ENCODE measurements around the gene ABTB2.
"Not testable (repeated sequence)": the region's sequence is repeated elsewhere in the genome, so short reads cannot be mapped to it uniquely, and the experiment has no call there.

ABTB2 gene

GRCh38 chr11:34182425-34182824, 175.4 kb downstream of the ABTB2 start:
- no peak for DNase-seq

- no peak for DNase-seq
These were observed 175.9 kb downstream of the ABTB2 start for GRCh38 chr11:34181856-34182405.

DNA sequence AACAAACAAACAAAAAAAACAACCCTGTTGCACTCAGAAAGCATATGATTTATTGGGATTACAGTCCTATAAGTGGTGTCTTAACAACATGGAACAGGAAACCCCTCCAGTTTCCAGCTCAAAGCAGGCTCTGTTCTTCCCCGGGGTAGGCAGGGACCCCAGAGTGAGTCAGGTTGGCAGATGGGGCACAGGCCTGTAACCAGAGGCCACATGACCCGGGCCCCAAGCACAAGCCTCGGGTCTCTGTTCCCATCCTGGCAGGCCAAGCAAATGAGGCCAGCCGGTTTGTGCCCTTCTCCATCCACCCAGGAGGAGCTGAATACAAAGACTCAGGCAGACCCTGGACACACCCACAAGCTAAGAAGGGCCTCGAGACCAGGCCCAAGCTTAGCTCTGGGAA, 176.6 kb downstream of the ABTB2 start:
- DNase-seq, result no peak

- DNase-seq, result not testable (repeated sequence)
These were observed 177.0 kb downstream of the ABTB2 start for GRCh38 chr11:34180814-34181165.

DNA sequence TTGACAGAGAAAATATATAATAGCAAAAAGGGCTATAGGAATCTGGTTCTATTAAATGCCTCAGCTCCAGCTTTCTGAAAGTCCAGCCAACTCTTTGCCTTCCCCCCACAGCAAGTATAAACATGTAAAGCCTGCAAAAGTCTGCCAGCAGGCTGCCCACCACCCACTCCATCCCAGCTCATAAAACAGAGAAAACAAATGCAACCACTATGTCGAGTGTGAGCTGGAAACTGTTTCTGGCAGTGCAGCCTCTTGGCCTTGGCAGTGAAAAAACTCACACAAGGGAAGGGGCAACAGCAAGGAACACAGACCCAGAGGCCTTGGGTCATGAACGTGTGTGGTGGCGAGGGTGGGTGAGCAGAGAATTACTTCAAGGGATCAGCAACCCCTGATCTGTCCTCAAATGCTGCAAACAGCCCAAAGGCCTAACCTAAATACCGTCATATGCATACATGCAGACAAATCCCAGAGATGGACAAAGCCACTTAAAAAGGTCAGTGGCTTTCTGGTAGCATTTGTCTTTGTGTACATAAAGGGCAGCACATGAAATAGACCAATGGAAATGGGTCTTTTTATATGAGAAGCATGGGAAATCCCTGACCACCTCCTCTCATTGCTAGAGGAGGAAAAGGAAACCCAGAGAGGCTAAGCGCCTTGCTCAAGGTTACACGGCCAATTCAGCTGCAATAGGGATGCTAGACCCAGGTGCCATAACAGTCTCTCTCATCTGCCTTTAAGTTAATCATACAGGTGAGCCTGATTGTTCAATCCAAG, 177.6 kb downstream of the ABTB2 start:
- DNase-seq, result no peak

DNA sequence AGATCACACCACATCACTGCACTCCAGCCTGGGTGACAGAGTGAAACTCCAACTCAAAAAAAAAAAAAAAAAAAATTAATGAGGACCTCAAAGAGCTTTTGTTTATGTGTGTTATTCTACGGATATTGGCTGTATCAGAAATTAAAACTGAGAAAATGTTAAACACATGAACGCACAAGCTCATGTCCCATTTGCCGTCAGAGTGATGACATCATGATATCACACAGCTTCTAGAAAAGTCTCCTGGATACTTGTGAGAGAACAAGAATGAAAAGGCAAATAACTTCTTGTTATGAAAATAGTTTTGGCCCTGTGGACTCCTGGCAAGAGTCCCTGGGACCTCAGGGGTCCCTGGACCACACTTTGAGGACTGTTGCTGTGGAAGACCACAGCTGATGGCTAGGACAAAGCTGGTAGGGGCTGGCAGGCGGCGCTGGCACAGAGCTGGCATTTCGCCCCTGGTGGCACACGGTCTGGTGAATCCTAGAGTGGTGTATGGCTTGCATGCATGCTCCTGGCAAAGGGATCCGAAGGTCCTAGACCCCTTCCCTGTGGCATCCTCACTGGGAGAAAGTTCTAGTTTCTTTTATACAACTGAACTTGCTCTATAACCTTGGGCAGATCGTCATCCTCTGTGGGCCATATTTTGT, 178.7 kb downstream of the ABTB2 start:
- DNase-seq, result no peak

DNA sequence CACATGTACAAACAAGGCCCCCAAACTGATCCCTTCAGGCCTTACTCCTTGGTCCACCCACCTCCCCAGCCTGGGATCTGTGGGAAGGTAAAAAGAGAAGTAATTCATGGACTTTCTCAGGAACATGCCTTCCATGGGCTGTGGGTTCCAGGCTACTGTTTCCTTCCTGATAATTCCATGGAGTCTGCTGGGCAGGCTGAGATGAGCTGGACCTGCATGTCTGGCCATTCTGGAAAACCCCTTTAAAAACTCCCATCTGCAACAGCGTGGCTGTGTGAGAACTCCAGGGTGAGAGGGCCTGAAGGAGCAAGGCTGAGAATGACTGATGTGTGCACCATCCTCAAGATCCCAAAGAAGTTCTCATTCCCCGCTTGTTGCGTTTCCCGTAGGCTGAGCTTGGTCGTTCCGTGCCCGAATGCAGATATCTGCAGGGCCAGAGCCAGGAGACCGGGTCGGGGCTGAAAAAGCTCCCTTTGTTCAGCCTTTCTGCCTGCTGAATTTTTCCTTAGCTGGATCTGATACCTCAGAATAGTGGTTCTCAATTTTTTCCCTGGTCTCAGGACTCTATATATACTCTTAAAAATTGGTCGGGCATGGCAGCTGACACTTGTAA, 179.5 kb downstream of the ABTB2 start:
- DNase-seq, result no peak

- peak in 1 of 2 experiments; percentile 28 for DNase-seq
These were observed 181.0 kb downstream of the ABTB2 start for GRCh38 chr11:34176751-34177209.

GRCh38 chr11:34175284-34176019, 182.4 kb downstream of the ABTB2 start:
- DNase-seq, result no peak

DNA sequence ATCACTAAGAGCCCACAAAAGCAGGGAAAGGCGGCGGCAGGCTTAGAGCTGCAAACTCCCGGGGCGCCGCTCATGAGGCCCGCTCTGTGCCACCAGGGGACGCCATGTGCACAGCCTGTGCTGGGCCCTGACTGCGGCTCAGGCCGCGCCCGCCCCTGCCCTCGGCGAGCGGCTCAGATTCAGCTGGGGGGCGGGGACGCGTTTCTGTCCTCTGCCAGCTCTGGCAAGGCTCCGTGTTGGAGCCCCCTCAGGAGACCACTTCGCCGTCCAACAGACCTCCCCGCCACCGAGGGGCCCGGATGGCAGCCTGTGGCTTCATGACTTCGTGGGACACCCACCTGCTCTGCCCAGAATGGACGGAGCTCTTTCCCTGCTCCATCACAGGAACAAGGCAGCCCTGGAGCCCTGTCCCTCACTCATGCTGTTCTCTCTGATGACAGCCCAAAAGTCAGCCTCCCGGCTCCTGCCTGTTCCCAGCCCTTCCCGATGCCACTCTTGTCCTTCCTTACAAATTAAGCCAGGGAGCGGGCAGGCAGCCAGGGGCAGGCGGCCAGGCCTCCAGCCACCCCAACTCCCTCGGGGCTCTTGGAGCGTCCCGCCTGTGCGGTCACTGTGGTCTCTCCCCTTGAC, 183.3 kb downstream of the ABTB2 start:
- peak; percentile 61 to 78 for DNase-seq

GRCh38 chr11:34173050-34173449, 184.8 kb downstream of the ABTB2 start:
- no peak for DNase-seq

DNA sequence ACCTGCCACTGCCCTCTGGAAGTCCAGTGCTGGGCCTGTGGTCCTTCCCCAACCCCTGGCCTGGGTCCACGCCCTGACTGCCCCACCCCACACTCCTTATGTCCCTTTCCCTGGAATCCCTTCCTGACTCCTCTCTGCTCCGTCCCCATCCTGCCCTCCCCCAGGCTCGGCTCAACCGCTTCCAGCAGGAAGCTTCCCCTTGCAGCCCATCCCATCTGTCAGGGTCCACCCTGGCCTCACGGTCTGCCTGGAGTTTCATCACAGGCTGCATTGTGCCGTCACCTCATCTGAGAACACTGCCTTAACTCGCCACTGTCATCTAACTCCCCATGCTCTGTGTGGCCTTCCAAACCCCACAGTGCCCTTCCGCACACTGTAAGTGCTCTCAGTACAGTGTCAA, 188.1 kb downstream of the ABTB2 start:
- DNase-seq, result no peak

- DNase-seq, result no peak
These were observed 189.0 kb downstream of the ABTB2 start for GRCh38 chr11:34168642-34169420.

DNA sequence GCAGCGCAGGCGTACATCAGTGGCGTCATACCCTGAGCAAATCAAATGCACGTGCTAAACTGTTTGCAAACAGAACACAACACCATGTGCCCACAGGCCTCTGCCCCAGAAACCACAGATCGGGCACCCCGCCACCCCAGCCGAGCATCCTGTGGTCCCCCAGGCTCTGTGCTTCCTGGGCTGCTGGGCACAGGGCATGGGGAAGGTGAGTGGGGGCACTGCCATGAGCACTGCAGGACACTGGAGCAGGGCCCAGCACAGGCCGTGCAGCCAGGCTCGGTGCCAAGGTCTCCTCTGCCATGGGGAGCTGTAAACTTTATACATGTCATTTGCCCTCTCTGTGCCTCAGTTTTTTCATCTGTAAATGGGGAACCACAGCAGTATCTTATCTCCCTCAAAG, 189.8 kb downstream of the ABTB2 start:
- DNase-seq, result no peak

DNA sequence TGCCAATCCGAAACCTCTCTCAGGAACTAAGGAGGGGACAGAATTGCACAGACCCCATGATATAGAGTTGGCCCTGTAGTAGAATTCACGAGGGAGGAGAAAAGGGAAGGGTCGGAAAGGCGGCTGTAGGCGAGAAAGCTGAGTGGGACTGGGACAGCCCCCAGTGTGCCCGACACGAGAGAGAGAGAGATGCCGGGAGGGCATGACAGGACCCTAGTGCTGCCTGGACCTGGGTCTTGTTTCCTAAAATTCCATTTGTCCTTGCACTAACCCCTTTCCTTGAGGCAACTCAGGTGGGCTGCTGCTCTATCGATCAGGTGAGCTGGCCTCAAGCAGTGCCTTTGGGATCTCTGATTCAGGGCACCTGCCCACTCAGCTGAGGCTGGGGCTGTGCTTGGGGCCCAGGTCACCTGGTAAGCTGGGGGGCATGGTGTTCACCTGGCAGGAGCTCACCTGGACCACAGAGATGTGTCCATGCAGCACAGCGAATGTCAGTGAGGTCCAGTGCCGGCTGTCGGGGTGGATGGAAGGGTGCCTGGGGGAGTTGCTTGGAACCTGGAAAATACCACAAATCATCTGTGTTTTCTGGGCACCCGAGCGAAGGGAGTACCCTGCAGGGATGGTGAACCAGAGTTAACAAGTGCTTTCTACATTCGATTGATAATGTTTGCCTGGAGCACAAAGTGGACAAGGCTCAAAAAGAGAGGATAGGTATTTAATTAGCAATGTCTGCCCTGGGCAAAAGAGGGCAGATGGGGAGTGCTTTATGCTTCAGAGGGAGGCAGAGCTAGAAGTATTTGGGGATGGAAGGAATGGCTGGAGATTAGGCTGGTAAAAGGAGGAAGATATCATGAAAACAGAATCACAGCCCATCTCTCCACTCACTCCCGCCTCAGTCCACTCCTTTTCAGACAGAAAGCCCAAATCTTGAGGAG, 190.7 kb downstream of the ABTB2 start:
- DNase-seq, result no peak

DNA sequence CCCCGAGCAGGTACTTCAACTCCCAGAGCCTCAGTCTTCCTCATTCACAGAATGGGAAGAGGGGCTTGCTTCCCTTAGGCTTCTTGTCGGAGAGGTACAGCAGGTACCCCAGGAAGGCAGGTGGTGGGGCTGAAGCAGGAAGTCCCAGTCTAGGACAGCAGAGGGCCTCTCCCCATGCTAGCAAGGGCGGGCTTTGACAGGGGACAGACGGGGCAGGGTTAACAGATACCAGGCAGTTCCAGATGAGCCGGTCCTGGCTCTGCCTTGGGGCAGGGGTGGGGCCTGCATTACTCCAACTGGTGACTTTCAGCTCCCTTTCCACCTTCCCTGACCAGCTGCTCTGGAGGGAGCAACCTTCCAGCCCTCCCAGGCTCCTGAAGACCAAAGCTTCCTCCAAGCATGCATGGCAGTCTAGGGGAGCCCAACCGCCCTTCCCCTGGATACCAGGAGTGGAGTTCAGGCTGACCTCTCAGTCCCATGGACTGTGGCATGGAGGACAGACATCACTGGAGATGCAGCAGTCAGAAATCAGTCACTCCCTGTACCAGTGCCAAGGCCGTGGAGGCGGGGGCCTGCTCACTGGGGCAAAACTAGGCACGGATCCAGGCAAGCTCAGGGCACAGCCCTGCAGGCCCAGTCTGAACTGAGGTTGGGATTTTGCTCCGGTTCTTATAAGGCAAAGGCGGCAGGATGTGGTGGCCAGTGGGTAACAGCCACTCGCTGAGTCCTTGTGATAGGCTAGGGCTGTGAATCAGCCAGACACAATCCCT, 191.8 kb downstream of the ABTB2 start:
- DNase-seq, result no peak

GRCh38 chr11:34165121-34165520, 192.7 kb downstream of the ABTB2 start:
- no peak for DNase-seq

DNA sequence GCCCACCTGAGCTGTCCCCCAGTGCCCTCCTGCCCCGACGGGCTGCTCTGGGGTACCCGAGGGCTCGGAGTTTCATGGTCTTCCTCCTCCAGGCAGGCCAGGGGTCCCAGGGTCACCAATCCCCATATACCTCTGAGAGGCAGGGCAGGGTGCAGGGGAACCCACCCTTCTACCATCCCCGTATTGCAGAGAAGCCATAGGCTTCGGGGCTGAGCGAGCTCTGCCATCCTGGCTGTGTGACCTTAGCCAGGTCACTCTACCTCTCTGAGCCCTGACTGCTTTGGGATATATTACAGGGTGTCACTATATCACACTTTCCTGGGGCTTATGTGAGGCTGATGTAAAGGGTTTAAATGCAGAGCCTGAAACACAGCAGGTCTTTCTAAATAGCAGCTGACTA, 195.0 kb downstream of the ABTB2 start:
- DNase-seq, result no peak

DNA sequence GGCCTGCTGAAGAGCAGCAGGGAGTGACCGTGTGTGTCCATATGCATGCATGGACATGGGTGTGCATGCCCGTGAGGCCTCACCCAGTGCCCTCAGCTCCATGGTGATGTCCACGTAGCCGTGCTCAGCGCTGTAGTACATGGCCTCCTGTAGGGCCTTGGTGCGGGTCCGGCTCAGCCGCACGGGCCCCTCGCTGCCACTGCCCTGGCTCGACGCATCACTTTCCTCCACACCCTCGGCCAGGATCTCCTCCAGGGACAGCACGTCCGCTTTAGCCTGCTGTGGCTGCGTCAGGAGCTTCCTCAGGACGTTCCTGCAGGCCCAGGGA, 195.4 kb downstream of the ABTB2 start:
- DNase-seq, result no peak

Data from NCI-H2081 (cell line).